HG03280 (cell line): ENCODE results near the gene ATP6V1G1.

Source experiments
- ATAC-seq: cut with Tn5 transposase; IDR thresholded peaks from one replicate; pipeline ENCODE4 v1.9.1; 2021; ENCODE audit warnings: mild to moderate bottlenecking, moderate library complexity; ENCODE audit not compliant: unreplicated experiment

ATP6V1G1 gene

DNA sequence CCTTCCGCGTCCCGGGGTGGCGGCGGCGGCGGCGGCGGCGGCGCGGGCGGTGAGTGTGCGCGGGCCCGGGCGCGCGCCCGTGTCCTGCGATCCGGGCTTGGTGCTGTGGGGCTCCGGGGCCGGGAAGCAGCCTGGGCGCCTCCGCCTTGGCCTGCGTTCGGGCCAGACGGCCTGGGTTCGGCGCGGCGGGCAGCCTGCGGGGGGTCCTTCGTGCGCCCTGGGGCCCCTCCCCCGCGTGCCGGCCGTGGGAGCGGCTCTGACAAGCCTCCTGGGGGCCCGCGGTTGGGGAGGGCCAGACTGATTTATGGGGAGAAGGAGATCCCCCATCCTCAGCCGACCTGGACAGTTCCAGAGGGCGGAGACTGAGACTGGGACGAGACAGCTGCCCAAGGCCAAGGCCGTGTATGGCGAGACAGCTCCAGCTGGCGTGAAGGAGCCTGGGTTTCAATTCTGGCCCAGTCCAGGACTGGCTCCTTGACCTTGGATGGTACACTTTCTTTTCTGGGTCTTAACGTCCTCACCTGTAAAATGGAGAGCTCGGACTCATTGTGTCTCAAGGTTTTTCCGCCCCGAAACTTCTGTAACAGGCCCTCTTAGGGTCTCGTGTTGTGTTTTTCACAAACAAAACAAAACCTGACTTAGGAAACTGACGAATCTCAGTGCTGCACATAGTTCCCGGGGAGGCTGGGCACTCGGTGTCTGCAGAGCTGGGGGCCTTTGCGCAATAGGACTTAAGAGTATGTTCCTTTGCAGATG lies 24.1 kb downstream of the ATP6V1G1 start:
- ATAC-seq = peak; percentile 50

DNA sequence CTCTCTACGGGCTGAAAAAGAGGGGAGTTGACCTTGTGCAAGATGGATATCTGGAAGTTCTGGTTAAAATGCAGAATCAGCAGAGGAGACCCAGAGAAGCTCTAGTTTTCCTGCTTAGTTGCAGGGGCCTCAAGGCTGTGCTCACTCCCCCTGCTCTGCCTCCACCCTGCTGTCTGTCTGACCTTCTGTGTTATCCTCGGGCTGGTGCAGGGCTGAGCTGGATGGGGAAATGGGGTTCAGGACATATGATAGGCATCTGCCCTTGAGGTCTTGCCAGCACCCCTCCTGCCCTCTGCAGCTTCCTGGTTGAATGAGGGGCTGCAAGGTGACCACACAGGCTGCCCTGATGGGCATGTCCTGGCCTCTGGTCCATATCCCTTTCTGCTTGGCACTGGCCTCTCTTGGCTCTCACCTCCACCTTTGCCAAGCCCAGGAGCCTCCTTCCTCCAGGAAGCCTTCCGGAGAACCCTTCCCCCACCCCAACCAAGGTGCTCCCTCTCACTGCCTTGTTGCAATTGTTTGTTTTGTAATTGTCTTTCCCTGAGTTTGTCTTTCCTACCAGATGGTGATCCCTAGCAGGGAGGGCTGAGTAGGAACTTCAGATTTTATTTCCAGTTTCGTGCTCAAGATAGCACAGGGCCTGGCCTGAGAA lies 24.8 kb downstream of the ATP6V1G1 start:
- ATAC-seq = no peak

DNA sequence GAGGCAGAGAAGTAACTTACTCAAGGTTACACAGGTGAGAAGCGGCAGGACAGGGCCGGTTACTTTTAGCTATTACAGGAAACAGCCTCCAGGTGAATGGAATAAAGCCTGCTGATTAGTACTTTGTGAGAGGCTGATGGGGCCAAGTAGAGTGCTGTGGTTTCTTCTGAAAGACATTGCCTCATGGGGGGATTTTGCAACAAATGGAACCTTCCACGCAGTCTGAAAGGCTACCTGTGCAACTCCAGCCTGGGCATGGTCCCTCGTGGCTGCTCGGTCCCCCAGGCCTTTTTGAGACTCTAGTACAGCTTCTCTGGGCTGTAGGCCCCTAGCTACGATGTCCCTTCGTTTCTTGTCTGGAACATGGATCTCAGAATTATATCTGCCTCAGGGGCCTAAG lies 25.5 kb downstream of the ATP6V1G1 start:
- ATAC-seq = no peak

DNA sequence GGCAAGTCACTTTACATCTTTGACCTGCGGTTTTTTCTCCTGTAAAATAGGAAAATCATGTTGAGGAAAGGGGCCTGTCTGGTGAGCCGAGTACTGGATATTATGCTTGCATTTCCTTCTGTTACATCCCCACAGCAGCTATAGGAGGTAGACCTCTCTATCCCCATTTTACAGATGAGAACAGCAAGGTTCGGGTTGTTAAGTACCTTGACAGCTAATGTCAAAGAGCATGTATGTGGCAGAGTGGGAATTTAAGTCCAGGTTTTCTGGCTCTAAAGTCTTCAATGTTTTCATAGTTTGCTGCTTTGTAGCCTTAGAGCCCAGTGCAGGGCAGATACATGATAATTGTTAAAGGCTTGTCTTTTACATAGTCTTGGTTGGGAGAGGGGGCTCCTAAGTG lies 26.4 kb downstream of the ATP6V1G1 start:
- no peak for ATAC-seq

DNA sequence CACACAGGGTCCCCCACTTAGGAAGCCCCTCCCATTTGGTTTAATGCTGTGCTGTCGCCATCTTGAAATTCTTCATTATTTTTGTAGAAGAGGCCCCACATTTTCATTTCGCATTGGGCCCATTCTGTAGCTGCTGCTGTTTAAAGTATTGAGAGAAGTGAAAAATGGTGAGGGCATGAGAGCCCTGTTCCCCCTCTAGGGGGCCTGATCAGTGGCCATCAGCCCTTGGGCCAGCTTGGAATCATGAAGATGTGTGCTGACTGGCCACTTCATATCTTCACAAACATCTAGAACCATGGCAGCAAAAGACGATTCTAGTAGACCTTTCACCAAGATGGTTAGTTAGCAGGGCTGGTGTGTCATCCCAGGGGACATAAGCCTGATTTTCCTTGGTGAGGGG lies 26.8 kb downstream of the ATP6V1G1 start:
- no peak for ATAC-seq

DNA sequence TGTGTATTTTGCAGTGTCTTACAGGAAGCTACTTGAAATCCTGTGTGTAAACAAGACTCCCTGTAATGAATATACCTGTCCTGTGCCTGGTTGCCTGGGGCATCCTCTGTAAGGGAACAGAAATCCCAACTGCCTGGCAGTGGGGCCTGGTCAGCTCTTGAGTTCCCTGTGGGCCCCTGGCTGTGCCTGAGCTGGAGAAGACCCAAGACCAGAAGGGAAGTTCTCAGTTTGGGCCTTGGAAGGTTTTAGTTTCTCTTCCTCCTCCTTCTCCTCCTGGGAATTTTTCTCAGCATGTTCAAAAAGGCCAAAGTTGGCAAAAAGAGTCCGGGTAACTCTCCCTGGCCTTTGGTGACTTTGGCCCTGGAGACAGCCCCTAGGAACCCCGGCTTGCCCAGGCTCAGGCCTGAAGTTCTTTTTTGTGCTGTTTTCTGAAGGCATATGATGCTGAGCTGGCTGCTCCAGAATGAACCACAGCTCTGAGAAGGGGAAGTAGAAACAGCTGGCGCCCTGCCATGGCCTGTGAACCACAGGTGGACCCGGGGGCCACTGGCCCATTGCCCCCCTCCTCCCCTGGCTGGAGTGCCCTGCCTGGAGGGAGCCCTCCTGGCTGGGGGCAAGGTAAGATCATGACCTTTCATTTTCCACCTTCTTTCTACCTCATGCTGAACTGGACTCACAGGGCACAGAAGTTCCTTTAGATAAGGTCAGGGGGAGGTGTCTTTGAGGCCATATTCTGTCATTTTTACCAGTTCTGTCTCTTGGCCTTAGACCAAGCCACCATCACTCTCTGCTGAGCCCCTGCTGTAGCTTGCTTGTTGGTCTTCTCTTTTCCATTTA lies 29.3 kb downstream of the ATP6V1G1 start:
- peak; percentile 65 for ATAC-seq

DNA sequence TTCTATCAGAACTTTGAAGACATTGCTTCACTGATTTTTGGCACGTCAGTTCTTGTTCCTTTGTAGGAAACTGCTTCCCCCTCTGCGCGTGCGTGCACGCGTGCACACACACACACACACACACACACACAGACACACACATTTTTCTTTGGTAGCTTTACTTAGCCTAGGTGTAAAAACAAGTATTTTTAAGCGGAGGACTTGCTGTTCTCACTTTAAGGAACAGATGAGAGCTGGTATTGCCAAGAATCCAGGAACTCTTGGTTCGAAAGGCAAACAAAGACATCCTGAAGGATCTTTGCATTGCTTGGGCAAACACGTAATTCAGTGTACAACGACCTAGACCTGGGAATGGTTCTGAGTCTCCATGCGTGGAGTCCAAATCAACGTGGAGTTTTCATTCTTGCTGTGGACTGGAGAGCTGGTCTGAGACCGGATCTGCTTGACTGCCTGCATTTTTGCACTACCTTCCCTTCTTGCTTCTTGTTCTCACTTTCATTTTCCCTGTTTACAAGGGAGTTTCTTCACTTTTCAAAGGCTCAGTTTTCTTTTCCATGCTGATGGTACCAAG lies 31.7 kb downstream of the ATP6V1G1 start:
- ATAC-seq = peak; percentile 43

DNA sequence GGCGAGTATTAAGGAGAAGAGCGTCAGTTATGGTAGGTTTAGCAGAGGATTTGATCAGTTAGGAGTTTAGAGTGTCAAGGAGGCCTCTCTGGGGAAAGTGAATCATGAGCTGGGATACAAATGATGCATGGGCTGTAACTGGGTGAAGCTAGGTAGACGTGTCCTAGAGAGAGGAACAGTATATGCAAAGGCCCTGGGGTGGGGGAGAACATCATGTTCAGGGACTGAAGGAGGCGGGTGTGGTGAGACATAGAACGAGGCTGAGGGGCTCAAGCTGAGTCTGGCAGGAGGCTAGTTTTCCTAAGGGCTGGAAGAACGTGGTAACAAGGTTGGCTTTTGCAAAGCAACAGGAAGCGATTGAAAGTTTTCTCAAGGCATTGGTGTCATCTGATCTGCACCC lies 34.0 kb downstream of the ATP6V1G1 start:
- no peak for ATAC-seq

DNA sequence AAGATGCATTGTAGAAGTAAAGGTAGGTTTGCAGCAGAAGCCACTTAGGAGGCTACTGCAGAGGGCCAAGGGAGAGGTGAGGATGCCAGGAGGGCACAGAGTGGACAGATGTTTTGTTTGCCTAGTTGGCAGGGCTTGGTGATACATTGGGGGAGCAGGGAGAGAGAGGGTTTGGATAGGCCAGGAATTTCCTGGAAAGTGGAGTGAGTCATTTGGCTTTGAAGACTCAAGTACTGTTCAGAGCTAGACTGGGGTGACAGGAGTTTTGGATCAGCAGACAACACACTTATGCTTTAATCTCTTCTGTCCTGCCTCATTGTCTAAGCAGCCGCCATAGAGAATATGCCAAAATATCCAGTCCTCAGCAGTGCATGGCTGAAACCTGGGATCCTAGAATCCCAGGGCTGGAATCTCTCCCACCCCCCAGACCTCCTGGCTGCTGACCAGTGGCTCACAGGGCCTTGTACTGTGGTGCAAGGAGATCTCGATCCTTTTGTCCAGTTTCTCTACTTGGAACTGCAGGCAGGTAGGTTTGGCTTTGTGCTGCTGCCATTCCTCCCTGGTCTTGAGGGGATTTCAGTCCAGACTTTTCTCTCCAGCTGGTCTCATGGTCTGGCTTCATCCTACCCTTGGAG lies 34.5 kb downstream of the ATP6V1G1 start:
- no peak for ATAC-seq

DNA sequence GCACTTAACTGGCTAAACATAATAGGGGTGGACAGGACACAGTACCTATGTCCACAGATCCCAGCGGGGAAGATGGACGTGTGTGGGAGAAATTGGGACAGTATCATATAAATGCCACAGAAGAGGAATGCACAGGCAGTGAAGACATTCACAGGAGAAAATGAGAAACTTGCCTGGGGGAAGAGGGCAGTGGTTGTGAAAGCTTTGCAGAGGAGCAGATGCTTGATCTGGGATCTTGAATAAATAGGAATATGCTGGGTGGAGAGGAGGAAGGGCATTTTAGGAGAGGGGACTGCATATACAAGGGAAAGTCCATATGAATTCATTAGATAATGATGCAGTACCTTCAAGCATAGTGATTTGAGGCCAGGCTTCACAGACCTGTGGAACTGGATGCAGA lies 37.1 kb downstream of the ATP6V1G1 start:
- ATAC-seq = no peak

DNA sequence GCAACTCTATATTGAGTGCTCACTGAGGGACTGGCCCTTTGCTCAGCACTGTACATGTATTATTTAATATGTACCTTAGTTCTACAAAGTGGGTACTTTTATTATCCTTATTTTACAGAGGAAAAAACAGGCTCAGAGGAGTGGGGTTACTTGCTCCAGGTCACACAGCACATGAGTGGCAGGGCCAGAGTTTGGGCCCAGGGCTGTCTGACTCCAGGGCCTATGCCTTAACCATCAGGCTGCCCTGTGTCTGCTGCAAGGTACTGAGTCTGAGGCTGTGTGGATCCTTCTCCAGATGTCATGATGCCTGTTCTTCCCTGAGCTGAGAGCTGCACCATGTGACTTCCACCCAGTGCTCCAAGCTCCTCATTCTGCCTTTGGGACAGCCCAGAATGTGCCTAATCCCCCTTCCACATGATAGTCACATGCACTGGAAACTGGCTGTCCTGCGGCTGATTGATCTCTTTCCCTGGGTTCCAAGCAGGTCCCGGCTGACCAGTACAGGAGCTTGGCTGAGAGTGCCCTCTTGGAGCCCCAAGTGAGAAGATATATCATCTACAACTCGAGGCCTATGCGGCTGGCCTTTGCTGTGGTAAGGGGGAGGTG lies 38.9 kb downstream of the ATP6V1G1 start:
- ATAC-seq = no peak

DNA sequence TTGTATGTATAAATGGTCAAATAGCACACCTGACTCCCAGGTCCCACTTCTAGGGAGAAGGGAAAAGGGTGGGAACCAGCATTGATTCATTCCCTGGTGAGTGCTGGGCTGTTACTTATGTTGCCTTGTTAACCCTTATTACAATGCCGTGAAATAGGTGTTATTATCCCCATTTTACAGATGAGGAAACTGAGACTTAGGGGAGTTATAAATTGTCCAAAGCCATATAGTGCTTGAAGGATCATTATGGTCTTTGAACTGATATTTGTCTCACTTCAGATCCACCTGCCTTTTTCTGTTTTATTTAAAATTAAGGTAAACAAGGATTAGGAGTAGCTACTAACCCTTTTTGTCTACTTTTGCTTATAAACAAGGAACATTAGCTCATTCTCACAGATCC lies 40.0 kb downstream of the ATP6V1G1 start:
- no peak for ATAC-seq

DNA sequence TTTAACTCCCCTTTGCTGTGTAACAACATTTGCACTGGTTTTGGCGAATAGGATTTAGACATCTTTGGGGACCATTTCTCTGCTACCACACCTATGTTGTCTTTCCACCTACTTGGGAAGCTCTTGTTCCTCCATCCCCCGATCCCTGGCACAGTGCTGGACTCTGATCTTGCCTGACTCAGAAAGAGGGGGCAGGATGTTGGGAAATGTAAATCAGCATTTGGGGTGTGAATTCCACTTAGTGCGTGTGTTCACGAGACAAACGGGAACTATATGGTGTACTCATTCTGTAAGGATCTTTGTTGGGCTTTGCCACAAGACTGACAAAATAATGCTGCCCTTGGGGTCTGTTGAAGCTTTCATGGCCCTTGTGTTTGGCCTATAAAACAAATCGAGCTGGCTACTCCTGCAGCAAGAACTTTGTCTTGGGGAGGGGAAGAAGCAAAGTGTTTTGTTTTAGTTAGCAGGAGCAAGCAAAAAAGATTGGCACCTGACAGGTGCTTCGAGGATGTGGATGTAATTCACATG lies 42.1 kb downstream of the ATP6V1G1 start:
- ATAC-seq = no peak

DNA sequence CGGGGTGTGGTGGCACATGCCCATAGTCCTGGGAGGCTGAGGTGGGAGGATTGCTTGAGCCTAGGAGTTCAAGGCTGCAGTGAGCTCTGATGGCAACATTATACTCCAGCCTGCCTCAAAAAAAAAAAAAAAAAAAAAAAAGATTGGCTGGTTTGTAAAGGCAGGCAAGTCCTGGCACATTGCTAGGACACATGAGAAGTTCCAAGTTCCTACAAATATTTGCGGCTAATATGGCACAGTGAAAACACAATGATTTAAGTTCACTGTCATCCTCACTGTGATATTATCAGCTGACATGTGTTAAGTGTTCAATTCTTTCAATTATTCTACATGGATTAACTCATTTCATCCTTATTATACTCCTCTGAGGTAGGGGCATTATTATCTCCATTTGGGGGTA lies 43.6 kb downstream of the ATP6V1G1 start:
- no peak for ATAC-seq

DNA sequence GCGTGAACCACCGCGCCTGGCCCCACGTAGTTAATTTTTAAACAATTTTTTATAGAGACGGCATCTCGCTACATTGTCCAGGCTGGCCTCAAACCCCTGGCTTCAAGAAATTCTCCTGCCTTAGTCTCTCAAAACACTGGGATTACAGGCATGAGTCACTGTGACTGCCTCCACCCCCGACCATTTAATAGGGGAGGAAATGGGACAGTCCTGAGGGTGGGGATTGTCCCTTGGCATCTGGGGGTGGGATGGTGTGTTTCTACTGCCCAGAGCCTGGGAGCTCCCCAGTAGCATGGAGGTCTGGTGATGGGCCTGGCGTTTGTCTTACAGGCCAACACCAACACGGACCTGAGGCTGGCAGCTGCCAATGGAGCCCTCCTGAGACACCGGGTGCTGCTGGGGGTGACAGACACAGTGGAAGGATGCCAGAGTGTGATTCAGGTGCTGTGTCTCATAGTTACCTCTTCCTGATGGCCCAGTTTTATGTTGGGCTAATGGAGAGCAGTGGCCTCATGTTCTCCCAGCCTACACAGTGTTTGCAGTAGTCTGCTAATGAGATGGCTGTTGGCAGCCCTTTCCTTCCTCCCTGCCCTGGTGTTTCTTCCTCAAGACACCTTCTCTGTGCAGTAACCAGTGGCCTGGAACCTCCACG lies 46.0 kb downstream of the ATP6V1G1 start:
- no peak for ATAC-seq

DNA sequence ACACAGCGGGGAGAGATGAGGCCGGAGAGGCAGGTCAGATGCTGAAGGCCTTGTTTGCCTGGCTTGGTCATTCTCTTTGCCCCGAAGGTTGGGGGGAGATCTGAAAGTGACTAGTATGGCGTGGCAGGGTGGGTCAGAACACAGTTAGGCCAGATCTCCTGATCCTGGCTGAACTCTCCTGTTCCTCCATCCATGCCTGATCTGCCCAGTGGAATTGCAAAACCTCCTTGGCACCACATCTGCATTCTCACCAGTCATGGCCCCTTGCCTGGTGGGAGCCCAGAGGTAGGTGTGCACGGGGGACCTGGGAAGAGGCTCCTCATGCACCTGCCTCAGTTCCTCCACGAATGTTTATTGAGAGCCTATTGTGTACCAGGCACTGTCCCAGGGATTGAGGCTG lies 46.8 kb downstream of the ATP6V1G1 start:
- ATAC-seq = no peak

DNA sequence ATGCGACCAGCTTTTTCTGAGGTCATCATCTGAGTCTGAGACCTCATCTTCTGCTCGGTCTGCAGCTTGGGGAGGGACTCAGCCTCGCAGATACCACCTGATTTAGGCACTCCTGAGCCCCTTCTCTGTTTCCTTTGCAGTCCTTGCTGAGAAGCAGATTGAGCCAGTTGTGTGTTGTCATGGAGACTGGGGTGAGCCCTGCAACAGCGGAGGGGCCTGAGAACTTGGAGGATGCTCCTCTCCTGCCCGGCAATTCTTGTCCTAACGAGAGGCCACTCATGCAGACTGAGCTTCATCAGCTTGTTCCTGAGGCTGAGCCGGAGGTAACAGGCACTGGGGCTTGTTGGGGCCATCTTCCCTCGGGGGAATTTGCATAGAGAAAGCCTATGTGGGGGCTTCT lies 50.8 kb downstream of the ATP6V1G1 start:
- no peak for ATAC-seq

DNA sequence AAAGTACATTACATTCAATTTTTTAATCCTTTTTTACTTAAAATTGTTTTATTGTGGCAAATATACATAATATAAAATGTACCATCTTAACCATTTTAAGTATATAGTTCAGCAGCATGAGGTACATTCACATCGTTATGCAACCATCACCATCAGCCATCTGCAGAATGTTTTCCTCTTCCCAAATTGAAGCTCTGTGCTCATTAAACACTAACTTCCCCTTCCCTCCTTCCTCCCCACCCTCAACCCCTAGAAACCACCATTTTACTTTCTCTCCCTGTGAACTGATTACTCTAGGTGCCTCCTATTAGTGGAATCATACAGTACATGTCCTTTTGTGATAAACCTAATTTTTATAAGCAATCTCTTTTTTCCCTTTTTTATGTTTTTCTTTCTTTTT lies 54.4 kb downstream of the ATP6V1G1 start:
- no peak for ATAC-seq

DNA sequence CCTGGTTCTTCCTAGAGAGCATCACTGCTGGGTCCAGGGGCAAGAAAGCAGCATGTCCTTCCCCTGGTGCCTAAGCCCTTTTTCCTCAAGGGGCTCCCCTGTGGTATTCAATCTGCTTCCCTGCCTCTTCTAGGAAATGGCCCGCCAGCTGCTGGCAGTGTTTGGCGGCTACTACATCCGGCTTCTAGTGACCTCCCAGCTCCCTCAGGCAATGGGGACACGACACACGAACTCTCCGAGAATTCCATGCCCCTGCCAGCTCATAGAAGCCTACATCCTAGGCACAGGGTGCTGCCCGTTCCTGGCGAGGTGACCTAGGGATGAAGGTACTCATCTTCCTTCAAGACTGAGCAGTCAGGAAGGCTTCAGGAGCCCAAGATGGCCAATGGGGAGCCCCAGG lies 55.4 kb downstream of the ATP6V1G1 start:
- ATAC-seq = no peak

DNA sequence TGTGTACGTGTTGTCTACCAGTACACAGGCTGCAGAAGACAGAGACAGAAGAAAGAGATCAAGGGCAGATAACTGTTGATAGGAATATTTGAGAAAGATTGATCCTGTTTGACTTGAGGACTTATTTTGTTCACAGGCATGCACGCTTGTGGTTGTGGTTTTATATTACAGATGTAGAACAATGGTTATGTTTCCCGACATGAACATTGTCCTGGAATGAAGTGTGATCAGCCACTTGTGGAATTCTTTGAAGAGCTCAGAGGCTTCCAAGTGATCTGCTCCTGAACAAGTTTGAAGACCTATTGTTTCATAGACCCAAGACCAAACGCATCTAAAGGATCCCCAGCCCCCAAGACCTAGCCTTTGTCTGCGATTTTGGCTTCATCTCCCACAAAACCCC lies 56.3 kb downstream of the ATP6V1G1 start:
- no peak for ATAC-seq
